ENCODE data around the gene UBA1. TPM values are rescaled to one million over a fixed set of nuclear protein-coding genes. Genes with fewer than 3 reads are reported as not detected.

UBA1 gene
- total and polyA plus RNA-seq, 2 of the 8 experiments (the other 6 are each of a cell fraction or from before 2014, with no cell fraction given) = 313 to 458 TPM

- Histone ChIP-seq H3K27me3 (replicated peaks in 1 of 4; ENCODE audit: control insufficient read depth in 3 of 4, extremely low read depth in 1 of 4, insufficient read depth in 3 of 4, low read length in 3 of 4) (no peaks in the 10 kb centered on the region), H3K23ac (ENCODE audit: insufficient read length) (no peak overlapping the region), H3K18ac (ENCODE audit: extremely low read depth, low read length) (no peak overlapping the region), H3K4me3 (ENCODE audit: extremely low read depth in 1 of 4, insufficient read depth in 2 of 4, low read depth in 3 of 4, low read length in 4 of 4) (no peak overlapping the region), H2BK12ac (ENCODE audit: low read depth, low read length) (no peak overlapping the region), H2AK5ac (ENCODE audit: low read depth, low read length) (no peak overlapping the region), H2BK120ac (replicated peaks; ENCODE audit: low read depth, low read length) (no peak overlapping the region), H3K4ac (replicated peaks; ENCODE audit: insufficient read length, low read depth, low read length) (no peak overlapping the region), H4K8ac (ENCODE audit: extremely low read depth, insufficient read depth, low read length) (no peak overlapping the region), H2AFZ (ENCODE audit: low read length) (no peak overlapping the region), H4K5ac (ENCODE audit: insufficient read length, low read depth, low read length) (no peak overlapping the region), H3K79me2 (ENCODE audit: control insufficient read depth in 1 of 2, insufficient read depth in 2 of 2, low read length in 2 of 2) (no peaks in the 10 kb centered on the region), H3K27ac (ENCODE audit: low read depth, low read length) (no peak overlapping the region), H3K56ac (replicated peaks; ENCODE audit: insufficient read length, low read depth, low read length) (no peak overlapping the region), H2BK15ac (ENCODE audit: low read length) (no peak overlapping the region), H4K20me1 (replicated peaks in 1 of 2; ENCODE audit: control insufficient read depth in 1 of 2, insufficient read depth in 2 of 2, low read length in 2 of 2) (peaks cover 0 to 3% of the 10 kb centered on the region in 2 experiments), H2BK5ac (ENCODE audit: low read depth, low read length) (no peak overlapping the region), H2BK20ac (ENCODE audit: low read length) (no peak overlapping the region), H3K36me3 (ENCODE audit: control insufficient read depth in 2 of 4, insufficient read depth in 4 of 4, low read length in 3 of 4) (peaks cover 5 to 36% (median 24%) of the 10 kb centered on the region in 4 experiments; a peak in 6 of 8 replicates), H3K79me1 (ENCODE audit: low read depth, low read length) (no peaks in the 10 kb centered on the region), H3K9me3 (ENCODE audit: insufficient read depth in 2 of 2, low read depth in 1 of 2, low read length in 1 of 2) (no peaks in the 10 kb centered on the region), H4K91ac (replicated peaks; ENCODE audit: insufficient read length, low read length) (no peak overlapping the region), H3K23me2 (ENCODE audit: low read depth, low read length) (no peaks in the 10 kb centered on the region), H3K4me2 (ENCODE audit: insufficient read depth in 1 of 2, low read depth in 2 of 2, low read length in 2 of 2) (no peak overlapping the region), H3K9ac (replicated peaks in 1 of 4; ENCODE audit: extremely low read depth in 1 of 4, low read depth in 3 of 4, low read length in 3 of 4) (no peak overlapping the region), H3K4me1 (replicated peaks in 1 of 4; ENCODE audit: control insufficient read depth in 3 of 4, insufficient read depth in 4 of 4, low read length in 3 of 4) (no peaks in the 10 kb centered on the region), H3K14ac (ENCODE audit: insufficient read length) (no peak overlapping the region)
- POLR2A ChIA-PET (ENCODE audit: partially characterized antibody) = interaction anchor here (1.5 kb wide), 1 partner anchor 11 kb away, joined by 4 read pairs; no protein-coding TSS in a partner anchor
- no peak for DNase-seq (ENCODE audit: low read depth in 1 of 2, low spot score in 2 of 2)
- 87% methylated on average over 7 of the region's 23 CpGs; no CpG with 5 or more reads in 1 of the 2 experiments for WGBS, 2 experiments (ENCODE audit: extremely low coverage in 1 of 2, insufficient coverage in 1 of 2, insufficient read length in 1 of 2, insufficient replicate concordance in 2 of 2, low coverage in 1 of 2, low lambda C conversion rate in 2 of 2, missing lambda C conversion rate in 1 of 2)
- CTCF ChIA-PET (ENCODE audit: partially characterized antibody) = interaction anchor here (0.6 kb wide), 1 partner anchor 417 kb away, joined by 3 read pairs; no protein-coding TSS in a partner anchor
- no peak for FAIRE-seq
- TF ChIP-seq POU5F1 (IDR thresholded peaks at IDR 0.05; ENCODE audit: low read depth, low read length) = no peak
- no peak for TF ChIP-seq CHD2 (IDR thresholded peaks at IDR 0.05; ENCODE audit: low read length)
- TF ChIP-seq EGR1 (IDR thresholded peaks at IDR 0.05; ENCODE audit: borderline replicate concordance, low read depth, low read length) = no peak
- no peak for TF ChIP-seq JUN (IDR thresholded peaks at IDR 0.05; ENCODE audit: low read depth, low read length)
- TF ChIP-seq CEBPB (IDR thresholded peaks at IDR 0.05; ENCODE audit: low read depth, low read length) = no peak
- no peak for TF ChIP-seq HDAC2 (IDR thresholded peaks at IDR 0.05; ENCODE audit: borderline replicate concordance in 1 of 2, low read depth in 2 of 2, low read length in 2 of 2)
- no peak for TF ChIP-seq CBX5 (IDR thresholded peaks at IDR 0.05; ENCODE audit: low read depth, low read length)
- TF ChIP-seq BRCA1 (IDR thresholded peaks at IDR 0.05; ENCODE audit: low read depth, low read length) = no peak
- TF ChIP-seq SAP30 (IDR thresholded peaks at IDR 0.05; ENCODE audit: insufficient read depth, insufficient replicate concordance, low read length) = no peak
- TF ChIP-seq RAD21 (IDR thresholded peaks at IDR 0.05 in 1 of 2, conservative IDR thresholded peaks at IDR 0.05 in 1 of 2; ENCODE audit: low read depth in 2 of 2, low read length in 2 of 2) = no peak
- no peak for TF ChIP-seq TCF12 (IDR thresholded peaks at IDR 0.05; ENCODE audit: low read depth, low read length)
- no peak for TF ChIP-seq TBP (IDR thresholded peaks at IDR 0.05; ENCODE audit: low read depth, low read length)
- no peak for TF ChIP-seq ASH2L (IDR thresholded peaks at IDR 0.05; ENCODE audit: low read length)
These were observed 53.8 kb downstream of the UBA1 start for GRCh38 chrX:47247206-47247998.

Measured in H1 (cell line).